GM12878 (cell line): ENCODE results near the gene SOX6. TPM values are rescaled to one million over a fixed set of nuclear protein-coding genes. Genes with fewer than 3 reads are reported as not detected.

Experiments used
- ATAC-seq: fragments of 200-7000 bp; cut with Tn5 transposase; 3 replicates; pipeline ENCODE4 v1.9.1; 2020; ENCODE audit warnings: mild to moderate bottlenecking, moderate library complexity
- BruUV-seq: library from RNA; stranded (reverse); fragments of 400-500 nt; replicated peaks from 2 replicates; lab custom pipeline; 2021; lab: Mats Ljungman, UMichigan
- CTCF ChIA-PET: fragments of 300-600 bp; sonication (Branson Sonifier 250); formaldehyde crosslinking; extraction: SDS; loops from one replicate; lab custom pipeline; 2021; ENCODE audit warnings: inconsistent platforms; lab: Yijun Ruan, JAX
- POLR2A ChIA-PET: fragments of 350-600 bp; formaldehyde crosslinking; extraction: SDS; loops from one replicate; lab custom pipeline; 2021; ENCODE audit warnings: inconsistent platforms; lab: Charles Lee
- RAD21 ChIA-PET: fragments of 300-600 bp; sonication (Branson Sonifier 250); formaldehyde crosslinking; loops from one replicate; lab custom pipeline; 2023; ENCODE audit warnings: antibody characterized with exemption; ENCODE audit not compliant: unreplicated experiment; lab: Charles Lee
- SMC1A ChIA-PET: fragments of 300-600 bp; sonication (Branson Sonifier 250); formaldehyde crosslinking; loops from one replicate; lab custom pipeline; 2023; ENCODE audit not compliant: unreplicated experiment, uncharacterized antibody; lab: Charles Lee
- DNase-seq: peaks from one replicate; pipeline ENCODE4 v3.0.0-alpha.2; 2011; ENCODE audit warnings: low read depth, low spot score
- FAIRE-seq: peaks from 3 replicates; lab custom pipeline; 2011; peaks lifted over from hg19 to GRCh38; lab: Jason Lieb, UNC
- H2AFZ ChIP-seq: 2 replicates; pipeline ENCODE4 v1.6.0; 2011; ENCODE audit warnings: low read depth, low read length, control low read depth; ENCODE audit not compliant: control insufficient read depth
- H3K27ac ChIP-seq: 2 replicates; pipeline ENCODE4 v1.5.1; 2011; ENCODE audit warnings: control low read depth; ENCODE audit not compliant: control insufficient read depth, insufficient read depth
- H3K27me3 ChIP-seq, 2 experiments: replicated peaks in 1 of 2; 2 replicates each; pipeline versions ENCODE4 v1.6.0 to v1.6.1; 2011; ENCODE audit warnings: low read length in 1 of 2; ENCODE audit not compliant: control insufficient read depth in 2 of 2, insufficient read depth in 2 of 2
- H3K36me3 ChIP-seq, 2 experiments: 2 replicates each; pipeline ENCODE4 v1.5.1; 2011; ENCODE audit warnings: low read length in 1 of 2; ENCODE audit not compliant: control insufficient read depth in 2 of 2, insufficient read depth in 2 of 2
- H3K4me1 ChIP-seq: 2 replicates; pipeline ENCODE4 v1.6.1; 2011; ENCODE audit warnings: mild to moderate bottlenecking, low read length, moderate library complexity, mixed read lengths; ENCODE audit not compliant: control insufficient read depth, insufficient read depth
- H3K4me2 ChIP-seq: 2 replicates; pipeline ENCODE4 v1.6.0; 2011; ENCODE audit warnings: control low read depth; ENCODE audit not compliant: control insufficient read depth, insufficient read depth
- H3K4me3 ChIP-seq: fragments of 200-600 bp; sonication (generic); 2 replicates; pipeline ENCODE4 v1.5.1; 2016
- H3K79me2 ChIP-seq: 2 replicates; pipeline ENCODE4 v1.6.0; 2011; ENCODE audit warnings: low read length; ENCODE audit not compliant: control insufficient read depth, insufficient read depth
- H3K9ac ChIP-seq: 2 replicates; pipeline ENCODE4 v1.8.0; 2011; ENCODE audit warnings: low read length, control low read depth, mixed read lengths; ENCODE audit not compliant: control insufficient read depth, insufficient read depth
- H3K9me3 ChIP-seq: replicated peaks from 3 replicates; pipeline ENCODE4 v1.5.1; 2011; ENCODE audit warnings: mild to moderate bottlenecking, low read length; ENCODE audit not compliant: control insufficient read depth, insufficient read depth
- H4K20me1 ChIP-seq: 2 replicates; pipeline ENCODE4 v1.6.0; 2011; ENCODE audit not compliant: control insufficient read depth, insufficient read depth
- CBX5 ChIP-seq: sonication (generic); IDR thresholded peaks from 2 replicates; pipeline ENCODE4 v1.6.1; 2016; ENCODE audit warnings: low read depth, moderate library complexity, mild to moderate bottlenecking, inconsistent platforms
- CEBPZ ChIP-seq: fragments of 150-350 bp; IDR thresholded peaks from 2 replicates; pipeline ENCODE4 v1.6.1; 2016; ENCODE audit warnings: low read depth, low read length
- CREB1 ChIP-seq: IDR thresholded peaks from 2 replicates; pipeline ENCODE4 v1.6.1; 2012; ENCODE audit warnings: low read depth, mild to moderate bottlenecking, inconsistent platforms
- DPF2 ChIP-seq: fragments of 450-650 bp; IDR thresholded peaks from 2 replicates; pipeline ENCODE4 v1.6.1; 2017; ENCODE audit warnings: mild to moderate bottlenecking
- E4F1 ChIP-seq: fragments of 450-650 bp; IDR thresholded peaks from 2 replicates; pipeline ENCODE4 v1.6.1; 2018; ENCODE audit warnings: borderline replicate concordance, mild to moderate bottlenecking; ENCODE audit not compliant: partially characterized antibody
- NFYB ChIP-seq: IDR thresholded peaks from 2 replicates; pipeline ENCODE4 v1.6.1; 2011; ENCODE audit warnings: low read depth, mild to moderate bottlenecking, low read length, improper control_type of control experiment, moderate library complexity; ENCODE audit not compliant: insufficient read depth
- SMARCA5 ChIP-seq: fragments of 450-650 bp; IDR thresholded peaks from 2 replicates; pipeline ENCODE4 v1.6.1; 2017; ENCODE audit warnings: mild to moderate bottlenecking
- SP1 ChIP-seq: IDR thresholded peaks from one replicate; pipeline ENCODE4 v1.6.1; 2011; ENCODE audit warnings: low read depth, low read length
- SPI1 ChIP-seq: IDR thresholded peaks from 2 replicates; pipeline ENCODE4 v1.6.1; 2011; ENCODE audit warnings: low read depth, mild to moderate bottlenecking, low read length, moderate library complexity, borderline replicate concordance; ENCODE audit not compliant: insufficient read depth
- TCF3 ChIP-seq: IDR thresholded peaks from 2 replicates; pipeline ENCODE4 v1.6.1; 2012; ENCODE audit warnings: low read depth, mild to moderate bottlenecking, low read length, borderline replicate concordance; ENCODE audit not compliant: insufficient read depth
- ZBTB11 ChIP-seq: fragments of 450-650 bp; formaldehyde crosslinking; IDR thresholded peaks from 2 replicates; pipeline ENCODE4 v1.5.0; 2022; ENCODE audit warnings: mild to moderate bottlenecking, missing genetic modification characterization
- WGBS: methylation state at CpG from one replicate; pipeline ENCODE4 v1.1.6; 2016; ENCODE audit warnings: low lambda C conversion rate; ENCODE audit not compliant: insufficient replicate concordance, insufficient coverage; ENCODE audit errors: missing lambda C conversion rate; 5-methylcytosine and 5-hydroxymethylcytosine counted together
- in situ Hi-C: fragments of 300-500 bp; cut with MboI; formaldehyde crosslinking; loops from 9 replicates; pipeline ENCODE4 v1.14.3; 2018; ENCODE audit warnings: mixed read lengths
- intact Hi-C: fragments of 100-400 bp; cut with micrococcal nuclease; formaldehyde crosslinking; loops from one replicate; pipeline ENCODE4 v1.14.2; 2022; ENCODE audit not compliant: unreplicated experiment
- polyA plus RNA-seq, 11 experiments: library from polyadenylated mRNA; depleted of rRNA in 4 of 11; unstranded in 6 of 11; stranded (reverse) in 5 of 11; fragments of >200 nt; fragmentation: Nextera tagmentation in 4 of 11; fragmentation: Illumina TruSeq in 1 of 11; extraction: Ambion mirVana in 4 of 11; extraction: Trizol in 1 of 11; gene quantifications; 1 replicate in 1 of 11; 2 replicates in 10 of 11; pipeline versions ENCODE4 v1.2.1 to v1.2.3, GENCODE V29; 2011 to 2016; ENCODE audit warnings: inconsistent platforms in 2 of 11, missing spikeins in 2 of 11, low read depth in 1 of 11
- total RNA-seq, 4 experiments: library from RNA; depleted of rRNA in 3 of 4; stranded (reverse); fragments of >200 nt in 3 of 4; fragmentation: Illumina TruSeq in 1 of 4; extraction: Trizol in 1 of 4; gene quantifications; 2 replicates each; pipeline versions ENCODE4 v1.2.1 to v1.2.3, GENCODE V29; 2013 to 2021
- TF ChIP-seq, protein P1 (sequence below): IDR thresholded peaks from 2 replicates; pipeline ENCODE4 v1.6.1; 2011; ENCODE audit warnings: borderline replicate concordance, low read depth, mild to moderate bottlenecking, moderate library complexity, mixed read lengths, low read length; ENCODE audit not compliant: insufficient read depth; ENCODE audit errors: extremely low read length

The SOX6 gene
- total and polyA plus RNA-seq, 10 of the 15 experiments (the other 5 are each of a cell fraction or from before 2014, with no cell fraction given) = 0.03 to 0.71 (median 0.29) TPM; not detected in 4

DNA sequence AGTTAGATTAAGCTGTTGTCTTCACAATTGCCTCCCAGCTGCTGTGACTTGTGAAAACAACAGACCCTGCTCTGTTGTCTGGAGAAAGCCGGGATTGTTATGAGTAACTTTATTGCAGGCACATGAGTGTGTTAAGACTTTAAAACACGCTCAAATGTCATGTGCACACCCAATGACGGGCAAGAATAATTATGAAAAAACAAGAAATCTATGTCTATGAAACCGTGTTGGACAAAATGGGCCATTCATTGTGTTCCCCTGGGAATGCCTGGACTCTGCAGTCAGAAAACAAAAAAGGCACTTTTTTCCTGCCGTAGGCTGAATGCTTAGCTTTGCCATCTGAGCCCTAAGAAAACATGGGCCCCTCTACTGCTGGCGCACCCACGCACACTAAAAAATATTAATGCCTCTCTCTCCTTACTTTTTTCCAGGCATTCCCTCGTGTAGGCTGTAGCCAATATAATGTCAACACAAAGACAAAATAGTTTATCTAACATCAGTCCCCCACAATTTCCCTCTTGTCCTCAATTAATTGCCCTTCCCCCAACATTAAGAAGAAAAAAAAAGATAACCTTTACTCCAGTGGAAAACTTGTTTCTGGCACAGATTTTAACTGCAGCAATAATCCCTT lies 207.9 kb downstream of the SOX6 start:
- ChIA-PET SMC1A (interaction anchor here (1.6 kb wide), 1 partner anchor 9 kb away, joined by 3 read pairs; no protein-coding TSS in a partner anchor), RAD21 (no interaction called here)
- intact Hi-C loops = no loop called here
- no peak for TF ChIP-seq ZBTB11 (CRISPR knock-in tag)
- no peak for TF ChIP-seq CBX5
- TF ChIP-seq DPF2 = no peak
- TF ChIP-seq NFYB = no peak
- TF ChIP-seq SMARCA5 = no peak
- TF ChIP-seq SPI1 = no peak
- TF ChIP-seq SP1 = no peak
- TF ChIP-seq CREB1 = no peak
- TF ChIP-seq CEBPZ = no peak
- no peak for TF ChIP-seq TCF3
- TF ChIP-seq, protein P1, sequence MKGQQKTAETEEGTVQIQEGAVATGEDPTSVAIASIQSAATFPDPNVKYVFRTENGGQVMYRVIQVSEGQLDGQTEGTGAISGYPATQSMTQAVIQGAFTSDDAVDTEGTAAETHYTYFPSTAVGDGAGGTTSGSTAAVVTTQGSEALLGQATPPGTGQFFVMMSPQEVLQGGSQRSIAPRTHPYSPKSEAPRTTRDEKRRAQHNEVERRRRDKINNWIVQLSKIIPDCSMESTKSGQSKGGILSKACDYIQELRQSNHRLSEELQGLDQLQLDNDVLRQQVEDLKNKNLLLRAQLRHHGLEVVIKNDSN = no peak
- TF ChIP-seq E4F1 = no peak

More for the DNA sequence above, 207.9 kb downstream of the SOX6 start:
- no TSS peak for BruUV-seq
- H2AFZ ChIP-seq = no peak overlapping the region
- no peak for ATAC-seq
- in situ Hi-C loops = no loop called here
- no peak overlapping the region for H3K9ac ChIP-seq
- no peak overlapping the region for H3K4me3 ChIP-seq
- H3K4me1 ChIP-seq = no peaks in the 10 kb centered on the region
- no peaks in the 10 kb centered on the region for H3K9me3 ChIP-seq
- no peaks in the 10 kb centered on the region for H4K20me1 ChIP-seq
- FAIRE-seq = no peak
- no peaks in the 10 kb centered on the region for H3K79me2 ChIP-seq
- H3K27ac ChIP-seq = no peak overlapping the region
- ChIA-PET POLR2A (no interaction called here), CTCF (interaction anchor here (0.6 kb wide), 1 partner anchor 204 kb away, joined by 3 read pairs; no protein-coding TSS in a partner anchor)
- no peaks in the 10 kb centered on the region for H3K27me3 ChIP-seq
- no peak overlapping the region for H3K4me2 ChIP-seq
- DNase-seq = no peak
- 28% methylated on average over 8 of the region's 8 CpGs for WGBS
- no peaks in the 10 kb centered on the region for H3K36me3 ChIP-seq
